NCI-H1048 (cell line): ENCODE results near the gene NSUN2.

Experiments
- DNase-seq: peaks from one replicate; lab custom pipeline; 2025; lab: John Stamatoyannopoulos, UW

Gene NSUN2

GRCh38 chr5:6604341-6604740 is 28.5 kb downstream of the NSUN2 start:
- DNase-seq, result no peak

- no peak for DNase-seq
Measured at GRCh38 chr5:6603643-6604042, 29.2 kb downstream of the NSUN2 start.

GRCh38 chr5:6602441-6602840 is 30.4 kb downstream of the NSUN2 start:
- DNase-seq, result no peak

GRCh38 chr5:6601816-6602215 is 31.0 kb downstream of the NSUN2 start:
- no peak for DNase-seq

GRCh38 chr5:6601271-6601670 is 31.6 kb downstream of the NSUN2 start:
- DNase-seq, result no peak

GRCh38 chr5:6599739-6600138 is 33.1 kb downstream of the NSUN2 start:
- no peak for DNase-seq

- DNase-seq, result no peak
Measured at GRCh38 chr5:6598351-6598900, 34.4 kb downstream of the NSUN2 start.

- no peak for DNase-seq
Measured at GRCh38 chr5:6597557-6597956, 35.3 kb downstream of the NSUN2 start.

GRCh38 chr5:6596388-6596787 is 36.5 kb downstream of the NSUN2 start:
- DNase-seq, result no peak

GRCh38 chr5:6595405-6595804 is 37.4 kb downstream of the NSUN2 start:
- no peak for DNase-seq

GRCh38 chr5:6594066-6594465 is 38.8 kb downstream of the NSUN2 start:
- no peak for DNase-seq

- no peak for DNase-seq
Measured at GRCh38 chr5:6593148-6594016, 39.5 kb downstream of the NSUN2 start.

- no peak for DNase-seq
Measured at GRCh38 chr5:6592601-6593000, 40.2 kb downstream of the NSUN2 start.

- no peak for DNase-seq
Measured at GRCh38 chr5:6591671-6592288, 41.1 kb downstream of the NSUN2 start.

- no peak for DNase-seq
Measured at GRCh38 chr5:6590581-6590980, 42.3 kb downstream of the NSUN2 start.

- DNase-seq, result no peak
Measured at GRCh38 chr5:6587171-6587570, 45.7 kb downstream of the NSUN2 start.

GRCh38 chr5:6586647-6587042 is 46.2 kb downstream of the NSUN2 start:
- no peak for DNase-seq

GRCh38 chr5:6585939-6586646 is 46.8 kb downstream of the NSUN2 start:
- DNase-seq, result no peak

GRCh38 chr5:6585168-6585567 is 47.7 kb downstream of the NSUN2 start:
- DNase-seq, result no peak

- no peak for DNase-seq
Measured at GRCh38 chr5:6584727-6585126, 48.1 kb downstream of the NSUN2 start.

GRCh38 chr5:6584101-6584645 is 48.7 kb downstream of the NSUN2 start:
- DNase-seq, result no peak
